Type B pancreatic cell (in vitro differentiated cells): Measurements from ENCODE around the gene NSD2. TPM values are rescaled to one million over a fixed set of nuclear protein-coding genes. Genes with fewer than 3 reads are reported as not detected.

Experiments
- DNase-seq: peaks from one replicate; pipeline ENCODE4 v3.0.0; 2021; ENCODE audit warnings: mixed read lengths; ENCODE audit not compliant: unreplicated experiment; ENCODE audit errors: extremely low spot score
- H3K27ac Mint-ChIP-seq: 2 replicates; pipeline ENCODE4 v1.8.0; 2021; ENCODE audit warnings: mild to moderate bottlenecking, mixed read lengths
- H3K27me3 Mint-ChIP-seq: 2 replicates; pipeline ENCODE4 v1.8.0; 2021; ENCODE audit warnings: mixed read lengths
- H3K36me3 Mint-ChIP-seq: 2 replicates; pipeline ENCODE4 v1.8.0; 2021; ENCODE audit warnings: mixed read lengths
- H3K4me1 Mint-ChIP-seq: one replicate; pipeline ENCODE4 v1.8.0; 2021; ENCODE audit warnings: mixed read lengths; ENCODE audit not compliant: unreplicated experiment
- H3K4me3 Mint-ChIP-seq: 2 replicates; pipeline ENCODE4 v1.8.0; 2021; ENCODE audit warnings: mild to moderate bottlenecking, mixed read lengths
- H3K9me3 Mint-ChIP-seq: 2 replicates; pipeline ENCODE4 v1.8.0; 2021; ENCODE audit warnings: mixed read lengths
- CTCF ChIP-seq: fragments of 200-600 bp; sonication (generic); conservative IDR thresholded peaks from 2 replicates; pipeline ENCODE4 v1.5.0; 2021; ENCODE audit warnings: antibody characterized with exemption, mild to moderate bottlenecking
- total RNA-seq: library from RNA; stranded (reverse); gene quantifications from 2 replicates; pipeline ENCODE4 v1.2.1, GENCODE V29; 2021; ENCODE audit warnings: low replicate concordance

NSD2 gene
- total RNA-seq, 1 donor from 2014 or later = 156 TPM

- Mint-ChIP-seq H3K27ac (no peak overlapping the region), H3K4me3 (no peak overlapping the region), H3K36me3 (peaks cover 17% of the 10 kb centered on the region), H3K27me3 (no peaks in the 10 kb centered on the region), H3K4me1 (no peaks in the 10 kb centered on the region), H3K9me3 (no peaks in the 10 kb centered on the region)
- no peak for DNase-seq
- no peak for TF ChIP-seq CTCF
Observed at GRCh38 chr4:1973661-1974060, 102.5 kb downstream of the NSD2 start.

- Mint-ChIP-seq H3K4me3 (no peak overlapping the region), H3K36me3 (peaks cover 21% of the 10 kb centered on the region), H3K27me3 (no peaks in the 10 kb centered on the region), H3K4me1 (no peaks in the 10 kb centered on the region), H3K9me3 (no peaks in the 10 kb centered on the region), H3K27ac (no peak overlapping the region)
- TF ChIP-seq CTCF = no peak
- no peak for DNase-seq
Observed at GRCh38 chr4:1974840-1975239, 103.6 kb downstream of the NSD2 start.

GRCh38 chr4:1975391-1975801 is 104.2 kb downstream of the NSD2 start:
- Mint-ChIP-seq H3K4me3 (no peak overlapping the region), H3K9me3 (no peaks in the 10 kb centered on the region), H3K4me1 (no peaks in the 10 kb centered on the region), H3K27me3 (no peaks in the 10 kb centered on the region), H3K36me3 (peaks cover 15% of the 10 kb centered on the region), H3K27ac (no peak overlapping the region)
- no peak for TF ChIP-seq CTCF
- DNase-seq = no peak

GRCh38 chr4:1975880-1976279 is 104.7 kb downstream of the NSD2 start:
- Mint-ChIP-seq H3K36me3 (peaks cover 14% of the 10 kb centered on the region), H3K4me1 (peaks cover 1% of the 10 kb centered on the region), H3K4me3 (no peak overlapping the region), H3K27me3 (no peaks in the 10 kb centered on the region), H3K9me3 (no peaks in the 10 kb centered on the region), H3K27ac (no peak overlapping the region)
- no peak for DNase-seq
- TF ChIP-seq CTCF = no peak

GRCh38 chr4:1976416-1977352 is 105.5 kb downstream of the NSD2 start:
- Mint-ChIP-seq H3K27ac (no peak overlapping the region), H3K36me3 (peaks cover 14% of the 10 kb centered on the region), H3K4me3 (no peak overlapping the region), H3K27me3 (no peaks in the 10 kb centered on the region), H3K9me3 (no peaks in the 10 kb centered on the region), H3K4me1 (peaks cover 5% of the 10 kb centered on the region)
- no peak for DNase-seq
- no peak for TF ChIP-seq CTCF
